ENCODE data around the gene ZNF468.
"Not testable (repeated sequence)": the region's sequence is repeated elsewhere in the genome, so short reads cannot be mapped to it uniquely, and the experiment has no call there.

Gene ZNF468

GRCh38 chr19:52825765-52826164, 31.7 kb downstream of the ZNF468 start:
- DNase-seq (ENCODE audit: low spot score), result no peak

- DNase-seq (ENCODE audit: low spot score), result no peak
These were observed 33.7 kb downstream of the ZNF468 start for GRCh38 chr19:52823676-52824075.

GRCh38 chr19:52821204-52821960, 36.0 kb downstream of the ZNF468 start, which contains the start of gene ZNF28:
ZNF28 (minus strand) TSS chr19:52821633; CDS start chr19:52817958, 3,675 bp downstream.
- DNase-seq (ENCODE audit: low spot score), result peak; percentile 71

- not testable (repeated sequence) for DNase-seq (ENCODE audit: low spot score)
These were observed 36.8 kb downstream of the ZNF468 start for GRCh38 chr19:52820472-52821203.

- DNase-seq (ENCODE audit: low spot score), result no peak
These were observed 47.6 kb downstream of the ZNF468 start for GRCh38 chr19:52809801-52810200.

- not testable (repeated sequence) for DNase-seq (ENCODE audit: low spot score)
These were observed 57.3 kb downstream of the ZNF468 start for GRCh38 chr19:52799950-52800640.

- DNase-seq (ENCODE audit: low spot score), result no peak
These were observed 68.0 kb downstream of the ZNF468 start for GRCh38 chr19:52789440-52789839.

All from D341Med (cell line).